22Rv1 (cell line): Measurements from ENCODE around the gene CDKN2AIP.

Source experiments
- CTCF ChIP-seq: fragments of 450-650 bp; IDR thresholded peaks from 2 replicates; pipeline ENCODE4 v1.5.1; 2017; ENCODE audit warnings: mild to moderate bottlenecking
- ZFX ChIP-seq: fragments of 450-650 bp; IDR thresholded peaks from 2 replicates; pipeline ENCODE4 v1.6.1; 2017; ENCODE audit warnings: antibody characterized with exemption, borderline replicate concordance

DNA sequence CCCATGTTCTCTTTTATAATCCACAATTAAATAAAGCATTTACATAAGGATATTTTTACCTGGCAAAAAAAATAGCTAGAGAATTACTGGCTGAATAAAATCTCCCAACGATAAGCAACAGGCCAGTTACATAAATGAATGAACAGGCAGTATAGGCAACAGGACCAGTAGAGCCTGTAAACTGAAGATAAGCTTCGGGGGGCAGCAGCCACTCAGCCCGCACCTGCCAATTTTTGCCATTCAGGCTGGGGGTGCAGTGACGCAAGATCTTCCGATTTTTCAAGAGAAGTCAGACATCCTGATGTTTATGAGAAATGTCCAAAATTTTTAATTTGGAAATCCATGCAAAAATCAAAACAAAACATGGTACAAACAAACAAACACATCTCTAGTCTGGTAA, 49.0 kb upstream of the CDKN2AIP start:
- TF ChIP-seq CTCF (no peak), ZFX (no peak)
